ENCODE data around the gene UPF2.

- TF ChIP-seq POLR2A (IDR thresholded peaks at IDR 0.05) = no peak
- TF ChIP-seq, protein P1, sequence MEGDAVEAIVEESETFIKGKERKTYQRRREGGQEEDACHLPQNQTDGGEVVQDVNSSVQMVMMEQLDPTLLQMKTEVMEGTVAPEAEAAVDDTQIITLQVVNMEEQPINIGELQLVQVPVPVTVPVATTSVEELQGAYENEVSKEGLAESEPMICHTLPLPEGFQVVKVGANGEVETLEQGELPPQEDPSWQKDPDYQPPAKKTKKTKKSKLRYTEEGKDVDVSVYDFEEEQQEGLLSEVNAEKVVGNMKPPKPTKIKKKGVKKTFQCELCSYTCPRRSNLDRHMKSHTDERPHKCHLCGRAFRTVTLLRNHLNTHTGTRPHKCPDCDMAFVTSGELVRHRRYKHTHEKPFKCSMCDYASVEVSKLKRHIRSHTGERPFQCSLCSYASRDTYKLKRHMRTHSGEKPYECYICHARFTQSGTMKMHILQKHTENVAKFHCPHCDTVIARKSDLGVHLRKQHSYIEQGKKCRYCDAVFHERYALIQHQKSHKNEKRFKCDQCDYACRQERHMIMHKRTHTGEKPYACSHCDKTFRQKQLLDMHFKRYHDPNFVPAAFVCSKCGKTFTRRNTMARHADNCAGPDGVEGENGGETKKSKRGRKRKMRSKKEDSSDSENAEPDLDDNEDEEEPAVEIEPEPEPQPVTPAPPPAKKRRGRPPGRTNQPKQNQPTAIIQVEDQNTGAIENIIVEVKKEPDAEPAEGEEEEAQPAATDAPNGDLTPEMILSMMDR (IDR thresholded peaks at IDR 0.05) = no peak
These were observed 7.9 kb upstream of the UPF2 start for GRCh38 chr10:12050528-12050927.

Data from adrenal gland (tissue), 5 donors.